Activated T-cell treated with anti-CD3 and anti-CD28 coated beads, Interleukin-2, amount 50 U/mL, for 72 hours (primary cell): ENCODE measurements around the gene SGTB. TPM values are rescaled to one million over a fixed set of nuclear protein-coding genes. Genes with fewer than 3 reads are reported as not detected.

Experiments used
- ATAC-seq, 2 donors: fragments of 150-1000 bp; cut with Tn5 transposase; replicated peaks in 1 of 2; 2 replicates each; pipeline ENCODE4 v1.10.0; 2021; ENCODE audit warnings: moderate library complexity in 2 of 2, mild to moderate bottlenecking in 1 of 2
- DNase-seq, 2 donors: peaks; one replicate each; pipeline ENCODE4 v3.0.0; 2021 to 2022; ENCODE audit warnings: mixed read lengths in 1 of 2
- H3K27ac Mint-ChIP-seq: one replicate; pipeline ENCODE4 v1.8.0; 2022; ENCODE audit warnings: mild to moderate bottlenecking, moderate library complexity, mixed read lengths
- H3K27me3 Mint-ChIP-seq: one replicate; pipeline ENCODE4 v1.8.0; 2022; ENCODE audit warnings: low read depth, mixed read lengths
- H3K36me3 Mint-ChIP-seq, 2 donors: one replicate each; pipeline ENCODE4 v1.8.0; 2022; ENCODE audit warnings: mixed read lengths in 2 of 2, mild to moderate bottlenecking in 1 of 2; ENCODE audit not compliant: insufficient read depth in 2 of 2
- H3K4me1 Mint-ChIP-seq: one replicate; pipeline ENCODE4 v1.8.0; 2022; ENCODE audit warnings: low read depth, mixed read lengths
- H3K4me3 Mint-ChIP-seq, 2 donors: one replicate each; pipeline ENCODE4 v1.8.0; 2022; ENCODE audit warnings: mild to moderate bottlenecking in 2 of 2, mixed read lengths in 2 of 2, moderate library complexity in 2 of 2
- H3K9me3 Mint-ChIP-seq, 2 donors: one replicate each; pipeline ENCODE4 v1.8.0; 2022; ENCODE audit warnings: mixed read lengths in 2 of 2
- total RNA-seq, 2 donors: library from RNA; stranded (reverse); gene quantifications; one replicate each; pipeline ENCODE4 v1.2.3, GENCODE V29; 2022

Gene SGTB
- total RNA-seq, 2 donors from 2014 or later = 28.9 to 34.6 TPM

- no peak overlapping the region for H3K27ac Mint-ChIP-seq
- H3K27me3 Mint-ChIP-seq = no peaks in the 10 kb centered on the region
- H3K9me3 Mint-ChIP-seq = no peaks in the 10 kb centered on the region
- peaks cover 16% of the 10 kb centered on the region for H3K4me1 Mint-ChIP-seq
- ATAC-seq = no peak
- H3K4me3 Mint-ChIP-seq = no peak overlapping the region
- no peak for DNase-seq
- H3K36me3 Mint-ChIP-seq = peaks cover 2 to 4% of the 10 kb centered on the region in 2 donors
Measured at GRCh38 chr5:65727491-65728156, 5.7 kb upstream of the SGTB start.

GRCh38 chr5:65722575-65723403 lies 880 bp upstream of the SGTB start:
- ATAC-seq (no peak), DNase-seq (peak in 1 of 2 donors; percentile 3)
- H3K27ac Mint-ChIP-seq = peak overlapping the region; percentile 57
- peak overlapping the region; percentile 92 to 97 for H3K4me3 Mint-ChIP-seq
- H3K9me3 Mint-ChIP-seq = no peaks in the 10 kb centered on the region
- peaks cover 6% of the 10 kb centered on the region in 2 donors for H3K36me3 Mint-ChIP-seq
- peaks cover 27% of the 10 kb centered on the region for H3K4me1 Mint-ChIP-seq
- H3K27me3 Mint-ChIP-seq = no peaks in the 10 kb centered on the region

- Mint-ChIP-seq H3K4me1 (peaks cover 27% of the 10 kb centered on the region), H3K4me3 (peak overlapping the region; percentile 89 to 92)
Measured at GRCh38 chr5:65721050-65721719, 724 bp downstream of the SGTB start.

GRCh38 chr5:65718576-65719310 lies 3.2 kb downstream of the SGTB start:
- peak overlapping the region; percentile 43 for H3K27ac Mint-ChIP-seq
- no peak for DNase-seq
- H3K27me3 Mint-ChIP-seq = no peaks in the 10 kb centered on the region
- no peaks in the 10 kb centered on the region for H3K9me3 Mint-ChIP-seq
- H3K4me3 Mint-ChIP-seq = peak overlapping the region; percentile 89 to 92
- peaks cover 32% of the 10 kb centered on the region for H3K4me1 Mint-ChIP-seq
- H3K36me3 Mint-ChIP-seq = peaks cover 6 to 10% of the 10 kb centered on the region in 2 donors
- ATAC-seq = no peak

More at GRCh38 chr5:65721050-65721719, 724 bp downstream of the SGTB start:
- peaks cover 6% of the 10 kb centered on the region in 2 donors for H3K36me3 Mint-ChIP-seq
- no peaks in the 10 kb centered on the region for H3K27me3 Mint-ChIP-seq
- H3K9me3 Mint-ChIP-seq = no peaks in the 10 kb centered on the region
- ATAC-seq (peak; percentile 2 to 39), DNase-seq (peak; percentile 11 to 26)
- peak overlapping the region; percentile 97 for H3K27ac Mint-ChIP-seq

- no peaks in the 10 kb centered on the region for H3K4me1 Mint-ChIP-seq
- H3K27ac Mint-ChIP-seq = no peak overlapping the region
- no peaks in the 10 kb centered on the region for H3K9me3 Mint-ChIP-seq
- no peaks in the 10 kb centered on the region for H3K27me3 Mint-ChIP-seq
- H3K4me3 Mint-ChIP-seq = no peak overlapping the region
- no peak for ATAC-seq
- H3K36me3 Mint-ChIP-seq = peaks cover 2 to 3% of the 10 kb centered on the region in 2 donors
- DNase-seq = no peak
Measured at GRCh38 chr5:65708145-65708544, 13.8 kb downstream of the SGTB start.

GRCh38 chr5:65707663-65708062 lies 14.2 kb downstream of the SGTB start:
- Mint-ChIP-seq H3K27me3 (no peaks in the 10 kb centered on the region), H3K4me3 (no peak overlapping the region), H3K9me3 (no peaks in the 10 kb centered on the region), H3K4me1 (no peaks in the 10 kb centered on the region), H3K27ac (no peak overlapping the region), H3K36me3 (peaks cover 2 to 8% of the 10 kb centered on the region in 2 donors)
- DNase-seq (no peak), ATAC-seq (no peak)

- Mint-ChIP-seq H3K9me3 (no peaks in the 10 kb centered on the region), H3K4me3 (no peak overlapping the region), H3K27me3 (no peaks in the 10 kb centered on the region), H3K27ac (no peak overlapping the region), H3K4me1 (no peaks in the 10 kb centered on the region), H3K36me3 (peaks cover 3 to 15% of the 10 kb centered on the region in 2 donors)
- DNase-seq = no peak
- no peak for ATAC-seq
Measured at GRCh38 chr5:65704621-65705239, 17.2 kb downstream of the SGTB start.

- Mint-ChIP-seq H3K4me3 (no peak overlapping the region), H3K27me3 (no peaks in the 10 kb centered on the region), H3K27ac (no peak overlapping the region), H3K9me3 (no peaks in the 10 kb centered on the region), H3K36me3 (peaks cover 11 to 19% of the 10 kb centered on the region in 2 donors), H3K4me1 (no peaks in the 10 kb centered on the region)
- ATAC-seq (no peak), DNase-seq (no peak)
Measured at GRCh38 chr5:65702036-65702435, 19.9 kb downstream of the SGTB start.

- Mint-ChIP-seq H3K27me3 (no peaks in the 10 kb centered on the region), H3K9me3 (no peaks in the 10 kb centered on the region), H3K4me1 (no peaks in the 10 kb centered on the region), H3K27ac (no peak overlapping the region), H3K36me3 (peaks cover 10 to 19% of the 10 kb centered on the region in 2 donors), H3K4me3 (no peak overlapping the region)
- DNase-seq (no peak), ATAC-seq (no peak)
Measured at GRCh38 chr5:65699338-65699737, 22.6 kb downstream of the SGTB start.

GRCh38 chr5:65696892-65697291 lies 25.0 kb downstream of the SGTB start:
- ATAC-seq (no peak), DNase-seq (no peak)
- Mint-ChIP-seq H3K27me3 (no peaks in the 10 kb centered on the region), H3K27ac (no peak overlapping the region), H3K4me1 (peaks cover 4% of the 10 kb centered on the region), H3K9me3 (no peaks in the 10 kb centered on the region), H3K36me3 (peaks cover 10 to 17% of the 10 kb centered on the region in 2 donors), H3K4me3 (no peak overlapping the region)

GRCh38 chr5:65695896-65696295 lies 26.0 kb downstream of the SGTB start:
- Mint-ChIP-seq H3K9me3 (no peaks in the 10 kb centered on the region), H3K4me3 (no peak overlapping the region), H3K4me1 (peaks cover 4% of the 10 kb centered on the region), H3K36me3 (peaks cover 11 to 15% of the 10 kb centered on the region in 2 donors), H3K27me3 (no peaks in the 10 kb centered on the region), H3K27ac (no peak overlapping the region)
- no peak for DNase-seq
- no peak for ATAC-seq

GRCh38 chr5:65695162-65695755 lies 26.6 kb downstream of the SGTB start:
- H3K36me3 Mint-ChIP-seq = peaks cover 13 to 17% of the 10 kb centered on the region in 2 donors
- no peak for ATAC-seq
- no peak overlapping the region for H3K4me3 Mint-ChIP-seq
- no peak for DNase-seq
- no peaks in the 10 kb centered on the region for H3K27me3 Mint-ChIP-seq
- no peak overlapping the region for H3K27ac Mint-ChIP-seq
- no peaks in the 10 kb centered on the region for H3K9me3 Mint-ChIP-seq
- peaks cover 4% of the 10 kb centered on the region for H3K4me1 Mint-ChIP-seq
